GM21423 (cell line): ENCODE measurements around the gene NUDT8.
"Not testable (repeated sequence)": the region's sequence is repeated elsewhere in the genome, so short reads cannot be mapped to it uniquely, and the experiment has no call there.

Source experiments
- ATAC-seq: cut with Tn5 transposase; IDR thresholded peaks from one replicate; pipeline ENCODE4 v1.9.1; 2021; ENCODE audit warnings: mild to moderate bottlenecking, moderate library complexity; ENCODE audit not compliant: unreplicated experiment

The NUDT8 gene

DNA sequence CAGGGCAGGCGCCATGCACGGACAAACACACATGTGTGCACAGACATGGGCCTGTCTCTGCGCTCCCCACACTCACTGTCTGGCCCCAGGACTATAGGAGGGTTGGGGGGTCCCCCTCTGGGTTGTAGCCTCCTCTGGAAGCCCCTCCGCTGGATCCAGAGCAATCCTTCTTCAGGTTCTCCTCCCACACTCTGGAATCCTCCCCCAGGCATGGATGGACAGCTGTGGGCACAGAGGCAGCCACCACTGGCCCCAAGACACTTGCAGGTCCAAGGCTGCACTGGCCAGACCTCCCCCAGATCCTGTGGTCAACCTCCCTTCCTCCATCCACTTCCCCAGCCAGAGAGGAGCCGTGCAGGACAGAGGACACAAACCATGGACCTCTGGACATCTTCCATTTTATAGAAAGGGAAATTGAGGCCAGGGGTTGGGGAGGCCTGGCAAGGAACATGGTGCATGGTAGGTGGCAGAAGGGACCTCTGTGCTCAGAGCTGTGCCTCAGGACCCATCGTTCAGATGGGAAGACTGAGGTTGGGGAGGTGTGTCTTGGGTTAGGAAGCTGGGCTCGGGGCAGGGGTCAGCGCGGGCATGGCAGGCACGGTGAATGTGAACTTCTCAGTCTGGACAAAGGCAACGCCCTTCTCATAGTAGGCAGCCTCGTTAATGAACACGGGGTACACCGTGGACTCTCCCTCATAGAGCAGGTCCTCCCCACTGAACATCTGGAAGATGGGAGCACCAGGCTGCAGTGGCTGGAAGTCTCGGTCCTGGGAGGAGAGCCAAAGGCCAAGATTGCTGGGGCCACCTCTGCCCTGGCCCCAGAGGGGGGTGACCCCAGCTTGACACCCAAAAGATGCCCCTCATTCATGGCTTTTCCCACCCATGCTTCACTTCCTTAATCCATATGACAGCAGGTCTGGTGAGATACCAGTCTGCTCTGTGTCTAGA is 12.7 kb upstream of the NUDT8 start:
- ATAC-seq: no peak

DNA sequence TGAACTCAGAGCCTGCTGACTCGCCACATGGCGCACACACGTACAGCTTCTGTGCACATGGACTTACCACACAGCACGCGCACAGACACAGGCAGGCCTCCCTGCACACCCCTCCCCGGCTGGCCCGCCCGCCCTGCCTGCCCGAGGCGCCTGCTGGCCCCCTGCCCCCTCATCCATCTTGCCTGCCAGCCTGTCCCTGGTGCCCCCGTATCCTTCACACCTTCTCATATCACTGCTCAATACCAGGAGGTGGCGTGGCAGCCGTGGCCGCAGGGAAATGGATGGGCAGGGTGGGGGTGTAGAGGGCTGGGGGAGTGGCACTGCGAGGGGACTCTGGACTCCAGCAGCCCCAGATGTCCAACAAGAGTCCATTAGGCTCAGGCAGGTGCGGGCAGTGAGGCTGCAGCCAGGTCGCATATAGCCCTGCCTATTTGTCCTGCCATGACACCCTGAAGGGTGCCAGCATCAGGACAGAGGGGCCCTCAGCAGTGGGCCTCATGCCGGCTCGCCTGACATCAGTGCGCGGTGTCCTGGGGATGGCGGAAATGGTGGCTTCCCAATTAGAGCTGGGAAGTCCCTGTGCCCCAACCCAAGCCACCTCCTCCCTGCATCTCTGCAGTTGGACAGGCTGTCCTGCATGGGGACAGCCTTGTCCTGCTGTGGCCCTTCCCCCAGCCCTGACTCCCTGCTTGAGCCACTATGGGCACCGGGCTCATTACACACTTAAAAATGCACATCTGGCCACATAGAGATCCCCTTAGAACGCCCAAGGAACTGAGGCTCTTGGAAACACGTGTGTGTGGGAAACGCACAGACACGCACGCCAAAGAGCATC is 11.8 kb upstream of the NUDT8 start:
- ATAC-seq: no peak

DNA sequence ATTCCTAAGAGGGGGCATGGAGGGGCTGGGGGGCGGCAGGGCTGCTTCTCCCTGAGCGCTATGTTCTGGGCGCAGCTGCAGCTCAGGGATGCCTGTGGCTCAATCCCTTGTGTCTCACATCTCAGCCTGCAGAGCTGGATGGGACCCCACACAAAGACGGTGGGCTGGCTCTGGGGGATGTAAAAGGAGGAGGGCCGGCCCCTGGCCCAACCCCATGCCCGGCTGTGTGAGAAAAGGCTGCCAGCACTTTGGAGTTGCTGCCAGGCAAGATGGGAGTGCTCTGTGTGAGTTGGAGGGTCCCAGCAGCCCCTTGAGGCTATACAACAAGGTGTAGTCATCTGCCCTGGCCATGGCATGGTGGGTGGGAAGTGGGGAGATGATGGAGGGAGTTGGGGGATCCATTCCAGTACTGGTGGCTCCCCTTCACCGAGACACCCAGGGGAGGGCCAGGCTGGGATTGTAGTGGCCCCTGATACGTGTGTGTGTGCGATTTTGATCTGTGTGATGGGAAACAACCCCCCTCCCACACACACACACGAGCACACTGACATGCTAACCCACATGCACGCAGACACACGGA is 11.1 kb upstream of the NUDT8 start:
- no peak for ATAC-seq

DNA sequence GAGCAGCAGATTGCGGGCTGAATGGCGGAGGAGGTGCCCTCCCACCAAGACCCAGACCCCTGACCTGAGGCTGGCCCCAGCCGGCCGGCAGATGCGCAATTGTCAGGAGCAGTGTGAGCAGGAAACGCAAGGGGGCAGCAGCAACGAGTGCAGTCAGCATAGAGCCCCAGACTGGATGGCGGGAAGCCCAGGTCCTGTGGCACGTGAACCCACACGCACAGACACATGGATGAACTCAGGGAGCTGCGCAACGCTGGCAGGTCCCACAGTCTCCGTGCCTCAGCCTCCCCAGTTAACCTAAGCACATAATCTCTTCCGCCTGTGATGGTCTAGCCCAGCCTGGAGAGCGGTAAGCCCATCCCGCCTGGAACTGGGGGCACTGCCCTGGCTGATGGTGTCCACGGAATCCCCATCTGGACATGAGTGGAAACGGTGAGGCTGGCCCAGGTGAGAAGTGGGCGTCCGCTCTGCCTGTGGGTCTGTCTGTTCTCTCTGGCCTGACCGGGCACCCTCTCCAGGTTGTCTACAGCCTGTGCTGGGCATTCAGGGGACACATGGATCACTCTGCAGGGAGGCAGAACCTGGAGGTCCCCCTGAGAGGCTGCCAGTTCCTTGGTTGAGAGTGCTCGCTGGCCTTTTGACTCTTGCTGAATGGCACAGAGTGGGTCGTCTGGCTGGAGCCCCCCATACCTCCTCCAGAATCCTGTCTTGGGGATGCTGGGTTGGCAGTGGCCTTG is 10.5 kb upstream of the NUDT8 start:
- no peak for ATAC-seq

DNA sequence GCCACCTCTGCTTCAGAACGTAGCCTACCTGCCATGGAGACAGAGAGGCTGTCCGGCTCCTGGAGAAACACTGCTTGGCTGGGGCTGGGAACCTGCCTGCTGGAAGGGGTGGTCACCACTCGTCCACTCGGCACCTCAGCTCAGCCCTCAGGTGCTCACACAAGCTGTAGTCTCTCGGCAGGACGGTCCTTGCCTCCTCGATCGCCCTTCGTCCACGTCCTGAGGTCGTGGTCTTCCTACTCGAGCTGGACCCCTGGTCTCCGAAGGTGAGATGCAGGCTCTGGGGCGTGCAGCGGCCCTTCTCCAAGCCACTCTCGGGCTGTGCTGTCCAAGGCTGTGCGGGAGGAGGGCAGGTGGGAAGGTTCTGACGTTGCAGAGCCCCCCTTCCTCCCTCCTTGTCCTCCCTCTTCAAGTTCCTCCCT is 9.7 kb upstream of the NUDT8 start, which contains the start of gene TBX10:
TBX10 (minus strand) TSS at position 326 of the 422 bp plus-strand sequence; CDS start at position 35, 291 bp downstream.
- ATAC-seq: no peak

DNA sequence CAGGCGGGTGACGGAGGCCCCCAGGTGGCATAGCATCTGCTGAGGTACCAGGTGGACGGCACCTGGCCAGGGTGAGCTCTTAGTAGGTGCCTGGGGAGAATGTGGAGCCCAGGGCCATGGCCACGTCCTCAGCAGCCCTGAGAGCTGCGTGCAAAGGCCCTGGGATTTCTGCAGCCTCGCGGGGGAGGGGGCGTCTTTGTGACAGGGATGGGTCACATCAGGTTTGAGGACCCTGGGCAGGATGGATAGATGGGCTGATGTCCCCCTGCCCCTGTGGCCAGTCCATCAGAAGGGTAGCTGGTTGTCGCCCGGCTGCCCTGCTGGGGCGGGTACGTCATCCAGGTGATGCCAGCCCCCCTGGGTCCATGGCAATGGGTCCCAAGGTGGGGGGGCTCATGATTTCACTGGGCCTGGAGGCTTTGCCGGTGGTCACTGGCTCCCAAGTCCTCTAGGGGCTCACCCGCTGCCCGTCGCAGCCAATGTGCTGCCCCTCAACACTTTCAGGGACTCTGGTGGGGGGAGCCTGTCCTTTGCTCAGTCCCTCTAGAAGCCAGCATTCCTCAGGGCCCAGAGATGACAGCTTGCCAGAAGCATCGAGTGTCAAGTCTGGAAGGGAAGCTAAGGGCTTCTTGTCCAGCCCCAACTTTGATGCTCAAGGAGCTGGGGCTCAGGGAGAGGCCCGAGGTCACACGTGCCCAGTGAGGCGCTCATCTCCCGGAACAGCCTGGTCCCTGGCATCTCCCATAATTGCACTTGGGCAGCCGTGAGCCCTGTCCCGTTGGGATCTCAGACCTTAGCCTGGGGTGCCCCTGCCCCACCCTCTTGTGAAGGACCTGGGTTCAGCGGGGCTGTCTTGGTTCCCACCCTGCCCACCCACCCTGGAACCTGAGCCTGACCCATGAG is 9.0 kb upstream of the NUDT8 start:
- no peak for ATAC-seq

DNA sequence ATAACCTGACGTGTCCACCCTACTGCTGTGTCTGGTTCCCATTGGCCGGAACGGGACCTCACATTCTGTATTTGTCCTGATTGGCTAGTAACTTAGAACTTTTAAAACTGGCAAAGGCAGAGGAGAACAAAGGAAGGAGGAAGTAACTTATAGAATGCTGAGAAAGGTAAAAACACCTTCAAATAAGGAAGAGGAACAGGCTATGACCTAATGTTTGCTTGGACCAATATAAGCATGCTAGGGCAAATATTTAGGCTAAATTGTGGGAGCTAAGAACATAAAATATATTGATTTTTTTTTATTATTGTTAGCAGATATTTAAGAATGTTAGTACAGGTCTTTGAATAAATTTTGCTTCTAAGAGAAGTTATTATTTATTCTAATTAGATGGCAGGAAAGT is 7.7 kb upstream of the NUDT8 start:
- not testable (repeated sequence) for ATAC-seq

DNA sequence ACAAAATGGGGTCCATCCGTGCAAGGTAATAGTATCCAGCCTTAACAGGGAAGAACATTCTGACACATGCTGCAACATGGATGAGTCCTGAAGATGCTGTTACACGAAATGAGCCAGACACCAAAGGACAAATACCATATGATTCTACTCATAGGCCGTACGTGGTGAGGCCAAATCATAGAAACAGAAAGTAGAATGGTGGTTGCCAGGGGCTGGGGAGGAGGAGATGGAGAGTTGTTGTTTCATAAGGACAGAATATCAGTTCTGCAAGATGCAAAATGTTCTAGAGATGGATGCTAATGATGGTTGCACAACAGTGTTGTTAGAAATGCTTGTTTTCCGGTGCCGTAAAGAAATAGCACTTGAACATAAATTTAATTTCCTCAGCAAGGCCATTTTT is 7.2 kb upstream of the NUDT8 start:
- no peak for ATAC-seq

DNA sequence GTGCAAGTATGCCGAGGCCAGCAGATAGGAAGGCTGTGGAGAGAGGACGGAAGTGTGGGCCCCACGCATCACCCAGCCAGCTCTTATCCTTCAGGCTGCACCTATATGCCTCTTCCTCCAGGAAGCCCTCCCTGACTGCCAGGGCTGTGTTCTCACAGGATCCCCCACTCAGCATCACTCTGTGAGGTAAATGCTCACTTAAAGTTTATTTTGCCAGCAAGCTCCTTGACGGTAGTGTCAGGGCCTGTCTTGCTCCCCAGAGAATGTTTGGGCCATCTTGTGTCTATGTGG is 5.4 kb upstream of the NUDT8 start:
- ATAC-seq: no peak

DNA sequence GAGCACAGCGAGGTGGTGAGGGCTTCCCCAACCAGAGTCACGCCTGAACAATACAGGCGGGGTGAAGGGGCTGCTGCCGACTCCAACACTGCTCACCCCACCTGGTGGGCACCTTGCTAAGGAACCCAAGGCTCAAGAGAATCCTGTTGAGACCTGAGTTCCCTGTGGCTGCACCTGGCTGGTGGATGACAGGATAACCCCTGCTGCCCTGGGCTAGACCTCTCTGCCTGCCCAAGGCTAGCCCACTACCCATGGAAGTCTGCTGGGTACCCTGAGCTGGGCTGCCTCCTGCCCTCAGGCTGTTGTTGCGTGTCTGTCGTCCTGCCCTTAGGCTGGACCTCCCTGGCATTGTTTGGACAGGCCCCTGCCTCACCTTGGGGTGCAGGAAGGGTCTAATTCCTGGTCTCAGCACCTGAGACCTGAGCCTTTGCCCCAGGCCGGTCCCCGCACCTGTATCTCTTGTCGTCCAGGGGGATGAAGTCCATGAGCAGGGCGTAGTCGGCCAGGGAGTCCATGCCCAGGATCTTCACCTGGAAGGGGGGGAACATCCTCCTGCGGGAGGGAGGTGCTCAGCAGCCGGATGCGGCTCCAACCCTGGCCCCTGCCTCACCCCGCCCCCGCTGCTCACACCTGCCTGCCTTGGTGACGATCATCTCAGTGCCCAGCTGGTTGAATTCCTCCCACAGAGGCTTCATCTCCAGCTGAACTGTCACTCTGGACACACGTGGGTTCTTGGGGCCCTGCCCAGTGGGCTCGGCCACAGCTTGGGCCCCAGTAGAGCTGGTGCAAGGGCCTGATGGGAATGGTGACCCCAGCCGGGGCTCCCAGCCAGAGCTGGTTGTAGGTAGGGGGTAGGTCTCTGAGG is 4.9 kb upstream of the NUDT8 start:
- no peak for ATAC-seq

DNA sequence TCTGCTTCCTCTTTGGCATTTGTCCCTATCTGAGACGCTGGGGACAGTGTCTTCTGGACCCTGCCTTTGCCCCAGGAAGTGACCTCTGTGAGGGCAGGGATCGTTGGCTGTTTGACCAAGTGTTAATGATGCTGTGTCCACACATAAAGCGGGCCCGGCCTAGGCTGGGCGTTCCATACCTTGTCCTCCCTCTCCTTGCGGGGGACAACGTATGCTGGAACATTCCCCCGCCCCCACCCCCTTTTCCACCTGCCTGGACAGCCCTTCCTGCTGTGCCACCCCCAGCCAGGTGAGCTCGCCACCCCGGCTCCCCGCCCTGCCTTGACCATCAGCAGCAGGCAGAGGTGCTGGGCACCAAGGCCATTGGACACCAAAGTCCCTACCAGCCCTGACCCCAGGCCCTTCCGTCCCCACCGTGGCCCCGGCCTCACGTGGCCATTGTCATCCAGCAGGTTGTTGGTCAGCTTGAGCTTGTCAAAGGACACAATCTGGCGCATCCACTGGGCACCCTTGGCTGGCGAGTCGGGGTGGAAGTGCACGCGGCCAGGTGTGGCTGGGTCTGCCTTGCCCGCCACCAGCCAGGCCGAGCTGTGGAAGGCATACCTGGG is 4.1 kb upstream of the NUDT8 start:
- ATAC-seq: no peak

DNA sequence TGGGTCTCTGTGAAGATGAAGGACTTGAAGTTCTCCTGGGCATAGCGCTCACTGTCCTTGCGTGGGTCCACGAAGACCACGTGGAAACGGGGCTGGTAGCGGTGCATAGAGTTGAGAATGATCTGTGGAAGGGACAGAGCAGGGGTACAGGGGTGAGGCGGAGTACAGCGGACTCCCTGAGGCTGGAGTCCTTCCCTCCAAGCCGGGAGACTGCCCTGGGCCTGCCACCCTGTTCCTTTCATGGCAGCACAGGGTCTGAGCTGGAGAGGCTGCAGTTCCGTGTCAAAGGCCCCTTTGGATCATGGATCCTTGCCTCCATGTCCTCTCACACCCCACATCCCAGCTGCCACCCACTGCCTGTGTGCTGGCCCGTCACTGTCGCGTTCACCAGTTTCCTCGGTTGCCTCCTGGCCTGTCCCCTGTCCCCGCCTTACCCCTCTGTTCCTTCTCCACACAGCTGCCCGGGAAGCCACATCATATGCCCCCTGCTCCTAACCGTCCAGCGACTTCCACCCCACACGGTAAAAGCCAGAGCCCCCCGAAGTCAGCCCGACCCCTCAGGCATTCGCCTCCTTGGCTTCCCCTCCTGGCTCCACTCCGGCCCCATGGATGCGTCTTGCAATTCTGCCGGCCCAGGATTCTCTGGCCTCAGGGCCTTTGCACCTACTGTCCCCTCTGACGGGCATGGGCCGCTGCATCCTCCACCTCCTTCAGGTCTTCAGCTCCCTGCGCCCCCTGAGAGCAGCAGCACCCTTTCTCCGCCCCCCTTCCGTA is 3.4 kb upstream of the NUDT8 start:
- no peak for ATAC-seq

DNA sequence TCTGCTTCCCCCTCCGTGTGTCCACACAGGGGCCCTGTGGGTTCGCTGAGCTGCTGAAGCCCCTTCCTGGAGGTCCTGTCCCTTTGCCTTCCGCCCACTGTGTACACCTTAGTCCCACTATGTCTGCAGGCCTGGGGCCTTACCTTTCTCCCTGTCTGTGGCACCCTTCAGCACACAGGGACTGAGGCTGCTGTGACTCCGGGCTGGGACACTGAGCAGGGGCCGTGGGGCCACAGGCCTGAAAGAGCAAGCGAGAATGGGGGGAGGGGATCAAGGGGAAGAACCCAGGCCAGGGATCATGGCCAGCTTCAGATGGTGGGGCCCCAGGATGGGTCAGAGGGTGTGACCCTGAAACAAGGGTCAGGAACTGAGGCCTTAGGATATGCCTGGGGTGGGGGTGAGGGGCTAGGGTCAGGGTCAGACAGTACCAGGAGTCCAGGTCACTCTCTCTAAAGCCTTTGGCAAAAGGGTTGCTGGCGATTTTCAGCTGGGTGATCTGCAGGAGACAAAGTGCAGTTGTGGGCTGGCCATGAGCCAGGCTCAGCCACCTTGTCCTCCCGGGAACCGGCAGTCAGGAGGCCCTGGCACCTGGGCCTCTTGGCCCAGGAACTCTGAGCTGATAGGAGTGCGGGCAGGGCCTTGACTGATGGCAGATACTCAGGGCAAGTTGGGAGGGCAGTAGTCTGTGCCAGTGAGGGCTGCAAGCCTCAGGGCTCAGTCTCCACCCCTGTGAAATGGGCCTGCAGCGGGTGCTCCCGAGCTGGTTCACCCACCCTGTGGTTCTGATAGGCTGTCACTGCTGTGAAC is 2.6 kb upstream of the NUDT8 start:
- no peak for ATAC-seq

DNA sequence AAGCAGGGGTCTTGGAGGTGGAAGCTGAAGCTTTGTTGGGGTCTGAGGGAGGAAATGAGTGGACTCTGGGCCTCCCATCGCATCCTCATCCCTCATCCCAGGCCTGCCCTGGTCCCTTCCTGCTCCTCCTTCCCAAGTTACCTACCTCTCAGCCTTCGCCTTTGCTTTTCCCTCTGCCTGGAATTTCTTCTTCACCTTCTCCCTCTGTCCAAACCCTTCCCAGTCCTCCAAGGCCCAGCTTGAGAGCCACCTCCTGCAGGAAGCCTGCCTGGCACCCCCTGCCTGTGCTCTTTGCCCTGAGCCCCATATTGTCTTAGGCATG is 2.1 kb upstream of the NUDT8 start:
- ATAC-seq: no peak

DNA sequence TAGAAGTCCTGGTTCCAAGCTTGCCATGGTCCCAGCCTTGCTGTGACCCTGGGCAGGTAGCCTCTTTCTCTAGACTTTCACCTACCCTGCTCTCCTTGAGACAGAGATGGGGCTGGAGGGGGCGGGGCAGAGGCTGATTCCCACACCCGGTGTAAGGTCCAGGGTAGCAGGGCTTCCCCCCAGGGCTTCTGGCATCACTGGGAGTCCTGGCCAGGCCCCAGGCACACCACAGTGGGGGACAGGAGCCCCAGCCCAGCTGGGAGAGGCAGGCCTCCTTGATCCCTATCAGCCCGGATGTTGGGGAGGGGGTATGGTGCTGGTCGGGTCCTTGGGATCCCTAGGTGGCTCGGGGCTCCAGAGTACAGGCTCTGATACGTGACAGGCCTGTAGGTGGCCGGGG is 1.7 kb upstream of the NUDT8 start:
- ATAC-seq: no peak

DNA sequence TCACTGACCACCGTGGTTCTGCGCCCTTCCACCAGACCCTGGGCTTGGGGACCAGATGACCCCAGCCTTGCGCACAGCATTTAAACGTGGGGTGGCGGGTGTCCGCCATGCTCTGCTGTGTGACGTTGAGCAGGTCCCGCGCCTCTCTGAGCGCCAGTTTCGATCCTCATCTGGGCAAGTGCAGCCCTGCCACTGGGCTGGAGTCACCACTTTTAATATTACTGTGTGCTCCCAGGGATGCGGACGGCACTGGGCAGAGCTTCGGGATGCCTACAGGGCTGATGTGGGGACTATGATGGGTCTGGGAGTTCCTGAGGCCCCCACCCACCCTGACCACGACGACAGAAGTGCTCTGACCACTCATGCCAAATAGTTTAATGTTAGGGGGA is 1.2 kb upstream of the NUDT8 start:
- ATAC-seq: no peak

DNA sequence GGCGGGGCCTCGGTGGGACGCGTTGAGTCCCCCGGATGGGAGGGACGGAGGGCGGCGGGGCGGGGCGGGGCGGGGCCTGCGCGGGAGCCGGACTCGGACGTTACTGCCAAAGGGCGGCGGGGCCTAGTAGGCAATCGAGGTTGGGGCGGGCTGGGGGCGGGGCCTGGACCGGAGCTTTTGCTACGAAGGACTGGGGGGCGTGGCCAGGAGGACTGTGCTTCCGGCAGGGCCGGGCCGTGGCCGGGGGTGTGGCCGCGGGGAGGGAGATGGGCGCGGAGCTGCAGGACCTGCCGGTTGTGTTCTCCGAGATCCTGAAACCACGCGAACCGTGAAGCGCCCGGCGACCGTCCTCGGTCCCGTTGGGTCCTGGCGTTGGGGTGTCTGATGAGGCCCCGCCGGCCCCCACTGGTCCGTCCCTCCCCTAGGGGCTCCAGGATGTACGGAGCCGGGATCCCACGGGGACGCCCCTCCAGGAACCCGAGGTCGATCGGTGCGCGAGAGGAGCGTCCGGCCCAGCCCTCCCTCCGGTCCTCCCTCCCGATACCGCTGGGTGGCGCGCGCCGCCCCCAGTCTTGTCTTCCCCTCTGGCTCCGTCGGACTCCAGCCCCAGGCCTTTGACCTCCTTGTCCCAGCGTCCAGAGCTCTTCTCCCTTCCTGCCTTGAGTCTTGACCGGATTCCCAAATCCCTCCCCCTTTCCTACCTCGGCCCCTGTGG is 648 bp upstream of the NUDT8 start:
- ATAC-seq: peak; percentile 66
